HEK293 (cell line): ENCODE data around the gene NCOR1.

ENCODE experiments used
- CTCF ChIA-PET: fragments of 350-600 bp; formaldehyde crosslinking; extraction: SDS; loops from one replicate; lab custom pipeline; 2021; ENCODE audit warnings: antibody characterized with exemption; lab: Yijun Ruan, JAX
- POLR2A ChIA-PET: fragments of 300-600 bp; formaldehyde crosslinking; extraction: SDS; loops from one replicate; lab custom pipeline; 2020; ENCODE audit warnings: antibody characterized with exemption, inconsistent platforms; lab: Yijun Ruan, JAX
- H3K27ac ChIP-seq: fragments of 200-500 bp; sonication (Bioruptor generic); 2 replicates; pipeline ENCODE4 v1.5.1; 2014; ENCODE audit warnings: low read depth, low read length, control low read depth, inconsistent platforms; ENCODE audit errors: extremely low read depth
- H3K36me3 ChIP-seq, 2 experiments: fragments of 200-500 bp in 1 of 2; sonication (Bioruptor generic) in 1 of 2; 1 replicate in 1 of 2; 2 replicates in 1 of 2; pipeline ENCODE4 v1.5.1; 2014 to 2017; ENCODE audit warnings: inconsistent platforms in 2 of 2, low read length in 2 of 2; ENCODE audit not compliant: control insufficient read depth in 2 of 2, insufficient read depth in 1 of 2
- H3K4me1 ChIP-seq: fragments of 200-500 bp; sonication (Bioruptor generic); 2 replicates; pipeline ENCODE4 v1.5.1; 2014; ENCODE audit warnings: mild to moderate bottlenecking, low read length, inconsistent platforms; ENCODE audit not compliant: control insufficient read depth, insufficient read depth
- H3K4me3 ChIP-seq: 2 replicates; pipeline ENCODE4 v1.5.1; 2011; ENCODE audit warnings: low read depth, mild to moderate bottlenecking, control low read depth, low read length, moderate library complexity
- H3K9me3 ChIP-seq: fragments of 200-500 bp; sonication (Bioruptor generic); 2 replicates; pipeline ENCODE4 v1.5.1; 2014; ENCODE audit warnings: low read depth, low read length, inconsistent platforms; ENCODE audit not compliant: control insufficient read depth, insufficient read depth
- SETDB1 ChIP-seq: IDR thresholded peaks from one replicate; pipeline ENCODE4 v1.6.1; 2017; ENCODE audit warnings: mild to moderate bottlenecking, low read length, moderate library complexity, mixed read lengths; ENCODE audit not compliant: insufficient read length
- TRIM28 ChIP-seq: IDR thresholded peaks from 2 replicates; pipeline ENCODE4 v1.6.1; 2011; ENCODE audit warnings: low read length, control low read depth, borderline replicate concordance
- ZEB2 ChIP-seq: fragments of 450-650 bp; formaldehyde crosslinking; IDR thresholded peaks from 2 replicates; pipeline ENCODE4 v1.5.1; 2016; ENCODE audit warnings: missing biosample characterization, missing genetic modification characterization
- ZNF155 ChIP-seq: fragments of 450-650 bp; formaldehyde crosslinking; IDR thresholded peaks from 2 replicates; pipeline ENCODE4 v1.5.1; 2016; ENCODE audit warnings: missing biosample characterization, missing genetic modification characterization
- ZNF18 ChIP-seq: fragments of 450-650 bp; formaldehyde crosslinking; IDR thresholded peaks from 2 replicates; pipeline ENCODE4 v1.5.1; 2016; ENCODE audit warnings: missing biosample characterization, missing genetic modification characterization
- ZNF292 ChIP-seq: fragments of 450-650 bp; formaldehyde crosslinking; IDR thresholded peaks from 2 replicates; pipeline ENCODE4 v1.5.1; 2016; ENCODE audit warnings: low read depth, missing biosample characterization, missing genetic modification characterization, borderline replicate concordance
- ZNF416 ChIP-seq: fragments of 450-650 bp; formaldehyde crosslinking; IDR thresholded peaks from 2 replicates; pipeline ENCODE4 v1.5.1; 2016; ENCODE audit warnings: missing biosample characterization, missing genetic modification characterization
- ZNF426 ChIP-seq: fragments of 450-650 bp; formaldehyde crosslinking; IDR thresholded peaks from 2 replicates; pipeline ENCODE4 v1.5.1; 2017; ENCODE audit warnings: missing biosample characterization, missing genetic modification characterization, mild to moderate bottlenecking, inconsistent platforms, moderate library complexity
- ZNF48 ChIP-seq: fragments of 450-650 bp; formaldehyde crosslinking; IDR thresholded peaks from 2 replicates; pipeline ENCODE4 v1.5.1; 2016; ENCODE audit warnings: missing biosample characterization, missing genetic modification characterization
- ZNF626 ChIP-seq: fragments of 450-650 bp; sonication (Bioruptor Pico); formaldehyde crosslinking; IDR thresholded peaks from 2 replicates; pipeline ENCODE4 v1.5.1; 2018; ENCODE audit warnings: missing biosample characterization, missing genetic modification characterization, inconsistent platforms
- ZNF639 ChIP-seq: fragments of 450-650 bp; formaldehyde crosslinking; IDR thresholded peaks from 2 replicates; pipeline ENCODE4 v1.5.1; 2016; ENCODE audit warnings: missing biosample characterization, missing genetic modification characterization
- ZNF692 ChIP-seq: fragments of 450-650 bp; formaldehyde crosslinking; IDR thresholded peaks from 2 replicates; pipeline ENCODE4 v1.5.1; 2016; ENCODE audit warnings: missing biosample characterization, missing genetic modification characterization
- ZNF792 ChIP-seq: fragments of 450-650 bp; formaldehyde crosslinking; IDR thresholded peaks from 2 replicates; pipeline ENCODE4 v1.5.1; 2016; ENCODE audit warnings: missing biosample characterization, missing genetic modification characterization
- ZSCAN30 ChIP-seq: fragments of 450-650 bp; IDR thresholded peaks from 2 replicates; pipeline ENCODE4 v1.5.1; 2018; ENCODE audit warnings: missing biosample characterization, mild to moderate bottlenecking, missing genetic modification characterization, moderate library complexity
- TF ChIP-seq, protein P1 (sequence below): fragments of 450-650 bp; IDR thresholded peaks from 2 replicates; pipeline ENCODE4 v1.5.1; 2018; ENCODE audit warnings: missing biosample characterization, mild to moderate bottlenecking, missing genetic modification characterization
- TF ChIP-seq, protein P2 (sequence below): fragments of 450-650 bp; formaldehyde crosslinking; IDR thresholded peaks from 2 replicates; pipeline ENCODE4 v1.5.1; 2016; ENCODE audit warnings: missing biosample characterization, missing genetic modification characterization

NCOR1 gene

GRCh38 chr17:16002708-16003260, 212.6 kb downstream of the NCOR1 start:
- POLR2A ChIA-PET = no interaction called here

GRCh38 chr17:16001226-16001897, 214.0 kb downstream of the NCOR1 start:
- CTCF ChIA-PET = interaction anchor here (0.6 to 1.0 kb wide), 2 partner anchors 52 to 173 kb away, joined by 4 to 5 read pairs; no protein-coding TSS in a partner anchor
- H3K9me3 ChIP-seq = no peaks in the 10 kb centered on the region
- H3K36me3 ChIP-seq = peaks cover 48 to 65% of the 10 kb centered on the region in 2 experiments
- no peak overlapping the region for H3K27ac ChIP-seq
- no peaks in the 10 kb centered on the region for H3K4me1 ChIP-seq
- POLR2A ChIA-PET = interaction anchor here (0.9 to 2.8 kb wide), 3 partner anchors 8 to 214 kb away, joined by 3 to 14 read pairs (median 9); partner anchors contain the start of gene NCOR1
- TF ChIP-seq ZNF416 (tag by site-specific recombination) (no peak), ZNF292 (tag by site-specific recombination) (no peak), ZEB2 (no peak), ZNF626 (0 out of 2 replicates have a peak, but pooled peaks have one; percentile 83), ZNF48 (tag by site-specific recombination) (no peak), TRIM28 (peak; percentile 74; the same call in 1 of the 2 replicates), ZNF792 (tag by site-specific recombination) (no peak), ZNF426 (tag by site-specific recombination) (no peak), ZNF18 (no peak), SETDB1 (peak; percentile 53)
- TF ChIP-seq, protein P1, sequence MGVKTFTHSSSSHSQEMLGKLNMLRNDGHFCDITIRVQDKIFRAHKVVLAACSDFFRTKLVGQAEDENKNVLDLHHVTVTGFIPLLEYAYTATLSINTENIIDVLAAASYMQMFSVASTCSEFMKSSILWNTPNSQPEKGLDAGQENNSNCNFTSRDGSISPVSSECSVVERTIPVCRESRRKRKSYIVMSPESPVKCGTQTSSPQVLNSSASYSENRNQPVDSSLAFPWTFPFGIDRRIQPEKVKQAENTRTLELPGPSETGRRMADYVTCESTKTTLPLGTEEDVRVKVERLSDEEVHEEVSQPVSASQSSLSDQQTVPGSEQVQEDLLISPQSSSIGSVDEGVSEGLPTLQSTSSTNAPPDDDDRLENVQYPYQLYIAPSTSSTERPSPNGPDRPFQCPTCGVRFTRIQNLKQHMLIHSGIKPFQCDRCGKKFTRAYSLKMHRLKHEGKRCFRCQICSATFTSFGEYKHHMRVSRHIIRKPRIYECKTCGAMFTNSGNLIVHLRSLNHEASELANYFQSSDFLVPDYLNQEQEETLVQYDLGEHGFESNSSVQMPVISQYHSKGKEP = no peak
- TF ChIP-seq, protein P2, sequence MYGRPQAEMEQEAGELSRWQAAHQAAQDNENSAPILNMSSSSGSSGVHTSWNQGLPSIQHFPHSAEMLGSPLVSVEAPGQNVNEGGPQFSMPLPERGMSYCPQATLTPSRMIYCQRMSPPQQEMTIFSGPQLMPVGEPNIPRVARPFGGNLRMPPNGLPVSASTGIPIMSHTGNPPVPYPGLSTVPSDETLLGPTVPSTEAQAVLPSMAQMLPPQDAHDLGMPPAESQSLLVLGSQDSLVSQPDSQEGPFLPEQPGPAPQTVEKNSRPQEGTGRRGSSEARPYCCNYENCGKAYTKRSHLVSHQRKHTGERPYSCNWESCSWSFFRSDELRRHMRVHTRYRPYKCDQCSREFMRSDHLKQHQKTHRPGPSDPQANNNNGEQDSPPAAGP = 0 out of 2 replicates have a peak, but pooled peaks have one; percentile 10
- H3K4me3 ChIP-seq = peak overlapping the region; percentile 89

More at GRCh38 chr17:16002708-16003260, 212.6 kb downstream of the NCOR1 start:
- CTCF ChIA-PET = interaction anchor here (0.6 kb wide), 1 partner anchor 227 kb away, joined by 8 read pairs; no protein-coding TSS in a partner anchor
- H3K4me3 ChIP-seq = no peak overlapping the region
- no peaks in the 10 kb centered on the region for H3K9me3 ChIP-seq
- H3K27ac ChIP-seq = no peak overlapping the region
- H3K4me1 ChIP-seq = no peaks in the 10 kb centered on the region
- TF ChIP-seq ZNF155 (tag by site-specific recombination) (no peak), ZNF48 (tag by site-specific recombination) (no peak), ZSCAN30 (tag by site-specific recombination) (no peak), ZNF639 (tag by site-specific recombination) (no peak), ZNF692 (tag by site-specific recombination) (no peak)
- H3K36me3 ChIP-seq = peaks cover 60 to 72% of the 10 kb centered on the region in 2 experiments
